Measurements from ENCODE around the gene INSL3. TPM values are rescaled to one million over a fixed set of nuclear protein-coding genes. Genes with fewer than 3 reads are reported as not detected.

Gene INSL3
- polyA plus RNA-seq, 1 donor from 2014 or later, result not detected

- TF ChIP-seq CTCF (IDR thresholded peaks at IDR 0.05; ENCODE audit: poor library complexity, severe bottlenecking) (no peak), EP300 (conservative IDR thresholded peaks at IDR 0.05; ENCODE audit: poor library complexity, severe bottlenecking) (no peak), MXI1 (conservative IDR thresholded peaks at IDR 0.05; ENCODE audit: poor library complexity, severe bottlenecking) (no peak), SMC3 (conservative IDR thresholded peaks at IDR 0.05; ENCODE audit: poor library complexity) (no peak), TAF1 (IDR thresholded peaks at IDR 0.05; ENCODE audit: low read depth) (no peak), RAD21 (conservative IDR thresholded peaks at IDR 0.05) (no peak), POLR2AphosphoS5 (IDR thresholded peaks at IDR 0.05) (no peak), REST (IDR thresholded peaks at IDR 0.05; ENCODE audit: borderline replicate concordance) (no peak), EZH2 (IDR thresholded peaks at IDR 0.05; ENCODE audit: borderline replicate concordance, insufficient read depth, low read length, poor library complexity, severe bottlenecking) (no peak)
- H3K4me2 ChIP-seq (ENCODE audit: low read length), result no peak overlapping the region
- no peak overlapping the region for H3K9ac ChIP-seq (ENCODE audit: low read length)
- no peaks in the 10 kb centered on the region for H4K20me1 ChIP-seq (ENCODE audit: insufficient read depth)
- no peaks in the 10 kb centered on the region for H3F3A ChIP-seq (ENCODE audit: insufficient read depth, low read length, poor library complexity, severe bottlenecking)
- no peaks in the 10 kb centered on the region for H3K9me3 ChIP-seq (ENCODE audit: low read length)
- H3K36me3 ChIP-seq (ENCODE audit: insufficient read depth, low read length), result no peaks in the 10 kb centered on the region
- no peak overlapping the region for H3K4me3 ChIP-seq (ENCODE audit: low read length)
- H3K27me3 ChIP-seq (ENCODE audit: insufficient read depth, low read depth, low read length), result peaks cover 14% of the 10 kb centered on the region
- H3K27ac ChIP-seq (ENCODE audit: low read length), result no peak overlapping the region
- H2AFZ ChIP-seq (ENCODE audit: low read depth, low read length), result no peak overlapping the region
- no peaks in the 10 kb centered on the region for H3K9me2 ChIP-seq (ENCODE audit: insufficient read depth, low read length)
- no peaks in the 10 kb centered on the region for H3K79me2 ChIP-seq (replicated peaks; ENCODE audit: insufficient read depth, low read length)
Measured at GRCh38 chr19:17842663-17843291, 21.5 kb upstream of the INSL3 start.

DNA sequence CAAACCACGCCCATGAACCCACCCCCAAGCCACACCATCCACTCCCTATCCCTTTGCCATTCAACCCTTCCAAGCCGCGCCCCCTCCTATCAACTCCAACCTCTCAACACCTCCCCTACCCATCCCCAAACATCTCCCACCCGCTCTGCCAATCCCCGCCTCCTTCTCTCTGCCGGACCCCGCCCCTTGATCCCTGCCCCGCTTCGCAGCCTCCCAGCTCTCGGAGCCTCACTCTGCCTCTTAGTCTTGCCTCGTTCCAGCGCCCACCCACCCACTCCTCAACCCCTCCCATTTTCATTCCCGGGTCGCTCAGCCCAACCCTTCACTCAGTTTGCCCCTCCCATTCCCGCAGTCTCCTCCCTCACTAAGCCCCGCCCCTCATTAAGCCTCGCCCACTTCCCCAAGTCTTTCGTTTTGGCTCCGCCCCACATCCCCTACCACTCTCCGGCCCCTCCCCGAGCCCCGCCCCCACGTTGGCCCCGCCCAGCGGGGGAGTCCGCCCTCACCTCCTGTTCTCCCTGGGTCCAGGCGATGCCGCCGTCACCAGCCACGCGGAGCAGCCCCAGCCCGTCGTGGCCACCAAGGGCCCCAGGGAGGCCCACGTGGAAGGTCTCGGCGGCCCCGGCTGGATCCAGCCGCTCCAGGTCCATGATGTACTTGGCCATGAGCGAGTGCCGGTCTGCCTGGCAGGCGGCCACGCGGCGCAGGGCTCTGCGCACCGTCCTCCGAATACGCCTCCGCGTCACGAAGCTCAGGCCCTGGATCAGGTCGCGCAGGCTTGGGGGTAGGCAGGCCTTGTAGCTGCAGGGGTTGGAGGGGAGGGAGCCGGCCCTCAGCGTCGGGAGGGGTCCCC lies 20.7 kb upstream of the INSL3 start:
- peak overlapping the region; percentile 51 for H3K4me3 ChIP-seq (ENCODE audit: low read length)
- peaks cover 14% of the 10 kb centered on the region for H3K27me3 ChIP-seq (ENCODE audit: insufficient read depth, low read depth, low read length)
- TF ChIP-seq TAF1 (IDR thresholded peaks at IDR 0.05; ENCODE audit: low read depth) (no peak), MXI1 (conservative IDR thresholded peaks at IDR 0.05; ENCODE audit: poor library complexity, severe bottlenecking) (no peak), SMC3 (conservative IDR thresholded peaks at IDR 0.05; ENCODE audit: poor library complexity) (no peak), POLR2AphosphoS5 (IDR thresholded peaks at IDR 0.05) (no peak), EP300 (conservative IDR thresholded peaks at IDR 0.05; ENCODE audit: poor library complexity, severe bottlenecking) (no peak)
- H3K9me2 ChIP-seq (ENCODE audit: insufficient read depth, low read length), result no peaks in the 10 kb centered on the region
- H4K20me1 ChIP-seq (ENCODE audit: insufficient read depth), result no peaks in the 10 kb centered on the region
- H3K9ac ChIP-seq (ENCODE audit: low read length), result no peak overlapping the region
- H3K4me2 ChIP-seq (ENCODE audit: low read length), result no peak overlapping the region
- H3K79me2 ChIP-seq (replicated peaks; ENCODE audit: insufficient read depth, low read length), result no peaks in the 10 kb centered on the region
- H3K27ac ChIP-seq (ENCODE audit: low read length), result no peak overlapping the region
- H3K36me3 ChIP-seq (ENCODE audit: insufficient read depth, low read length), result no peaks in the 10 kb centered on the region
- H2AFZ ChIP-seq (ENCODE audit: low read depth, low read length), result no peak overlapping the region
- H3K9me3 ChIP-seq (ENCODE audit: low read length), result no peaks in the 10 kb centered on the region
- H3F3A ChIP-seq (ENCODE audit: insufficient read depth, low read length, poor library complexity, severe bottlenecking), result no peaks in the 10 kb centered on the region
